B cell (primary cell): ENCODE results near the gene PPP1R13B. TPM values are rescaled to one million over a fixed set of nuclear protein-coding genes. Genes with fewer than 3 reads are reported as not detected.

ENCODE experiments used
- ATAC-seq: fragments of 200-7000 bp; cut with Tn5 transposase; one replicate; pipeline ENCODE4 v1.10.0; 2021; ENCODE audit warnings: low read depth, mild to moderate bottlenecking, moderate number of reproducible peaks, moderate library complexity
- CTCF ChIA-PET: fragments of 350-600 bp; sonication (Branson Sonifier 250); formaldehyde crosslinking; loops from one replicate; lab custom pipeline; 2021; ENCODE audit warnings: antibody characterized with exemption, inconsistent platforms; lab: Charles Lee
- POLR2A ChIA-PET: fragments of 350-600 bp; sonication (Branson Sonifier 250); formaldehyde crosslinking; loops from one replicate; lab custom pipeline; 2021; ENCODE audit warnings: antibody characterized with exemption; lab: Charles Lee
- DNase-seq: peaks from one replicate; pipeline ENCODE4 v3.0.0; 2013
- H2AFZ ChIP-seq: 2 replicates; pipeline ENCODE4 v1.6.1; 2012; ENCODE audit warnings: mild to moderate bottlenecking, low read depth, low read length; ENCODE audit not compliant: insufficient read depth, poor library complexity, severe bottlenecking
- H3K27ac ChIP-seq, 2 donors: 1 replicate in 1 of 2; 2 replicates in 1 of 2; pipeline ENCODE4 v1.5.1; 2012 to 2013; ENCODE audit warnings: low read length in 2 of 2, mild to moderate bottlenecking in 2 of 2, moderate library complexity in 1 of 2
- H3K27me3 ChIP-seq, 4 experiments: fragments of 200-600 bp in 1 of 4; sonication (generic) in 1 of 4; replicated peaks in 1 of 4; 1 replicate in 2 of 4; 2 replicates in 2 of 4; pipeline versions ENCODE4 v1.6.1 to v1.7.0; 2013 to 2016; ENCODE audit warnings: low read length in 3 of 4, mild to moderate bottlenecking in 2 of 4, mixed read lengths in 1 of 4, moderate library complexity in 1 of 4; ENCODE audit not compliant: insufficient read depth in 4 of 4, control insufficient read depth in 3 of 4; ENCODE audit errors: control extremely low read depth in 1 of 4
- H3K36me3 ChIP-seq, 2 experiments: replicated peaks in 1 of 2; 1 replicate in 1 of 2; 2 replicates in 1 of 2; pipeline versions ENCODE4 v1.6.1 to v1.7.1; 2013; ENCODE audit warnings: low read length in 1 of 2; ENCODE audit not compliant: insufficient read depth in 2 of 2, control insufficient read depth in 1 of 2; ENCODE audit errors: control extremely low read depth in 1 of 2, extremely low read depth in 1 of 2
- H3K4me1 ChIP-seq, 2 donors: fragments of 200-600 bp in 1 of 2; sonication (generic) in 1 of 2; 1 replicate in 1 of 2; 2 replicates in 1 of 2; pipeline versions ENCODE4 v1.5.1 to v1.6.1; 2013 to 2017; ENCODE audit warnings: low read length in 2 of 2; ENCODE audit not compliant: control insufficient read depth in 2 of 2, insufficient read depth in 2 of 2
- H3K4me2 ChIP-seq: replicated peaks from 2 replicates; pipeline ENCODE3; 2012; ENCODE audit warnings: mild to moderate bottlenecking, low read depth, low read length; ENCODE audit not compliant: poor library complexity, severe bottlenecking
- H3K4me3 ChIP-seq, 5 experiments: fragments of 200-600 bp in 1 of 5; sonication (generic) in 1 of 5; 1 replicate in 3 of 5; 2 replicates in 2 of 5; pipeline versions ENCODE4 v1.5.1 to v1.7.0; 2011 to 2016; ENCODE audit warnings: low read length in 4 of 5, mild to moderate bottlenecking in 4 of 5, low read depth in 2 of 5, control low read depth in 1 of 5, moderate library complexity in 1 of 5; ENCODE audit not compliant: insufficient read depth in 1 of 5; ENCODE audit errors: control extremely low read depth in 1 of 5, extremely low read depth in 1 of 5
- H3K79me2 ChIP-seq: fragments of 200-600 bp; sonication (generic); one replicate; pipeline ENCODE4 v1.6.0; 2016; ENCODE audit warnings: low read length; ENCODE audit not compliant: control insufficient read depth, insufficient read depth
- H3K9ac ChIP-seq: fragments of 200-600 bp; sonication (generic); 2 replicates; pipeline ENCODE4 v1.6.1; 2017; ENCODE audit warnings: mild to moderate bottlenecking, low read length, moderate library complexity
- H3K9me3 ChIP-seq, 3 donors: one replicate each; pipeline versions ENCODE4 v1.6.1 to v1.7.1; 2013; ENCODE audit warnings: low read length in 2 of 3; ENCODE audit not compliant: control insufficient read depth in 2 of 3, insufficient read depth in 1 of 3; ENCODE audit errors: control extremely low read depth in 1 of 3
- H4K20me1 ChIP-seq: 2 replicates; pipeline ENCODE4 v1.6.0; 2012; ENCODE audit warnings: mild to moderate bottlenecking, low read length; ENCODE audit not compliant: insufficient read depth, control insufficient read depth, poor library complexity, severe bottlenecking
- H3K27ac Mint-ChIP-seq: one replicate; pipeline ENCODE4 v1.8.0; 2021; ENCODE audit warnings: mixed read lengths
- H3K27me3 Mint-ChIP-seq: one replicate; pipeline ENCODE4 v1.8.0; 2021; ENCODE audit warnings: mixed read lengths
- H3K4me1 Mint-ChIP-seq: one replicate; pipeline ENCODE4 v1.8.0; 2021; ENCODE audit warnings: mixed read lengths
- H3K4me3 Mint-ChIP-seq: one replicate; pipeline ENCODE4 v1.8.0; 2021; ENCODE audit warnings: mixed read lengths
- H3K9me3 Mint-ChIP-seq: one replicate; pipeline ENCODE4 v1.8.0; 2022; ENCODE audit warnings: mixed read lengths; ENCODE audit not compliant: insufficient read depth
- CTCF ChIP-seq: fragments of 200-600 bp; IDR thresholded peaks from one replicate; pipeline ENCODE4 v1.8.0; 2022; ENCODE audit warnings: antibody characterized with exemption, mild to moderate bottlenecking
- EZH2 ChIP-seq: IDR thresholded peaks from 2 replicates; pipeline ENCODE4 v1.6.1; 2012; ENCODE audit warnings: borderline replicate concordance, low read depth, mild to moderate bottlenecking, moderate library complexity, low read length; ENCODE audit not compliant: insufficient read depth, poor library complexity, severe bottlenecking
- WGBS: methylation state at CpG from one replicate; pipeline ENCODE4 v1.1.5; 2013; ENCODE audit warnings: missing lambda C conversion rate; ENCODE audit not compliant: insufficient coverage; 5-methylcytosine and 5-hydroxymethylcytosine counted together
- intact Hi-C: fragments of 100-400 bp; cut with micrococcal nuclease; formaldehyde crosslinking; loops from one replicate; pipeline ENCODE4 v1.10.0; 2022
- polyA plus RNA-seq: library from polyadenylated mRNA; depleted of rRNA; stranded (reverse); fragments of >200 nt; gene quantifications from 2 replicates; pipeline ENCODE4 v1.2.3, GENCODE V29; 2012
- total RNA-seq, 2 donors: library from RNA; stranded (reverse); fragments of 120-200 nt in 1 of 2; gene quantifications; 1 replicate in 1 of 2; 2 replicates in 1 of 2; pipeline versions ENCODE4 v1.2.3 to v1.2.4, GENCODE V29; 2013 to 2022

Gene PPP1R13B
- total and polyA plus RNA-seq, 2 donors (not counting 1 experiment from before 2014, with no cell fraction given), result 10.1 to 27.7 TPM

GRCh38 chr14:103816991-103817390, 30.4 kb downstream of the PPP1R13B start:
- Histone ChIP-seq H3K79me2 (peaks cover 12% of the 10 kb centered on the region), H3K9me3 (peaks cover 0 to 4% (median 0%) of the 10 kb centered on the region in 3 donors), H2AFZ (no peak overlapping the region), H3K4me1 (peaks cover 16 to 18% of the 10 kb centered on the region in 2 donors), H3K36me3 (no peaks in the 10 kb centered on the region), H3K27ac (no peak overlapping the region), H3K27me3 (no peaks in the 10 kb centered on the region), H3K4me2 (no peak overlapping the region), H3K4me3 (no peak overlapping the region), H4K20me1 (peaks cover 5% of the 10 kb centered on the region), H3K9ac (no peak overlapping the region)
- H3K4me1 Mint-ChIP-seq, result peaks cover 33% of the 10 kb centered on the region
- intact Hi-C loops, result no loop called here
- no peak overlapping the region for H3K4me3 Mint-ChIP-seq
- ATAC-seq, result no peak
- TF ChIP-seq EZH2 (no peak), CTCF (no peak)
- ChIA-PET POLR2A (no interaction called here), CTCF (interaction anchor here (0.7 to 2.2 kb wide), 5 partner anchors 9 to 1520 kb away, joined by 3 to 20 read pairs (median 5); no protein-coding TSS in a partner anchor)
- no peaks in the 10 kb centered on the region for H3K27me3 Mint-ChIP-seq
- DNase-seq, result no peak
- WGBS, result 88% methylated on average over 2 of the region's 3 CpGs
- H3K9me3 Mint-ChIP-seq, result no peaks in the 10 kb centered on the region
- H3K27ac Mint-ChIP-seq, result no peak overlapping the region

GRCh38 chr14:103815253-103815652, 32.1 kb downstream of the PPP1R13B start:
- intact Hi-C loops, result no loop called here
- ChIA-PET CTCF (interaction anchor here (1.0 to 1.3 kb wide), 2 partner anchors 95 to 98 kb away, joined by 4 to 5 read pairs; no protein-coding TSS in a partner anchor), POLR2A (no interaction called here)
- H3K27me3 Mint-ChIP-seq, result no peaks in the 10 kb centered on the region
- Histone ChIP-seq H3K27ac (no peak overlapping the region), H3K79me2 (peaks cover 4% of the 10 kb centered on the region), H3K9me3 (peaks cover 0 to 4% (median 0%) of the 10 kb centered on the region in 3 donors), H3K9ac (no peak overlapping the region), H2AFZ (no peak overlapping the region), H4K20me1 (no peaks in the 10 kb centered on the region), H3K4me1 (peaks cover 7 to 8% of the 10 kb centered on the region in 2 donors), H3K36me3 (no peaks in the 10 kb centered on the region), H3K27me3 (no peaks in the 10 kb centered on the region), H3K4me3 (no peak overlapping the region), H3K4me2 (no peak overlapping the region)
- no peak for ATAC-seq
- TF ChIP-seq CTCF (no peak), EZH2 (no peak)
- peaks cover 21% of the 10 kb centered on the region for H3K4me1 Mint-ChIP-seq
- no peak overlapping the region for H3K4me3 Mint-ChIP-seq
- 100% methylated on average over 4 of the region's 7 CpGs for WGBS
- DNase-seq, result no peak
- no peak overlapping the region for H3K27ac Mint-ChIP-seq
- H3K9me3 Mint-ChIP-seq, result no peaks in the 10 kb centered on the region
